ENCODE data around the gene NT5DC2.

GRCh38 chr3:52507359-52507758 is 26.3 kb downstream of the NT5DC2 start:
- TF ChIP-seq CTCF (conservative IDR thresholded peaks at IDR 0.05), result no peak
- no peak for TF ChIP-seq EZH2 (IDR thresholded peaks at IDR 0.05; ENCODE audit: low read depth)

Measured in PC-9 (cell line).